ENCODE data around the gene PHB1. TPM values are rescaled to one million over a fixed set of nuclear protein-coding genes. Genes with fewer than 3 reads are reported as not detected.
"Not testable (repeated sequence)": the region's sequence is repeated elsewhere in the genome, so short reads cannot be mapped to it uniquely, and the experiment has no call there.

PHB1 gene
- total RNA-seq, 1 experiment from 2014 or later: 249 TPM

DNA sequence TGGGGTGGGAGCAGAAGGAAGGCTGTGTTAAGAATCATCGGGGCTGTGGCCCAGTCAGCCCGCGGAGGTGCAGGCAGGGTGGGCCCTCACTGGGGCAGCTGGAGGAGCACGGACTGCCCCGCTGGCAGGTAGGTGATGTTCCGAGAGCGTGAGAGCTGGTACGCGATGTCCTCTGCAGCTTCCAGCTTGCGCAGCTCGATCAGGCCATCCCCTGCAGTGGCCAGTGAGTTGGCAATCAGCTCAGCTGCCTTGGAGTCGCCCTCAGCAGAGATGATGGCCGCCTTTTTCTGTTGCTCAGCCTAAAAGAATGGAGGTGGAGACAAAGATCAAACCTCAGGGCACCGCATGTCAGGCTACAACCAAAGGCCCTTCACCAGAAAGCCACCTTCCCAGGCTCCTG, 9.8 kb downstream of the PHB1 start:
- H3K36me3 ChIP-seq: peaks cover 41% of the 10 kb centered on the region
- H3K27me3 ChIP-seq: no peaks in the 10 kb centered on the region
- no peaks in the 10 kb centered on the region for H3K9me3 ChIP-seq (replicated peaks)
- H3K4me3 ChIP-seq: no peak overlapping the region
- DNase-seq: no peak
- peaks cover 18% of the 10 kb centered on the region for H3K4me1 ChIP-seq
- H3K27ac ChIP-seq: no peak overlapping the region

DNA sequence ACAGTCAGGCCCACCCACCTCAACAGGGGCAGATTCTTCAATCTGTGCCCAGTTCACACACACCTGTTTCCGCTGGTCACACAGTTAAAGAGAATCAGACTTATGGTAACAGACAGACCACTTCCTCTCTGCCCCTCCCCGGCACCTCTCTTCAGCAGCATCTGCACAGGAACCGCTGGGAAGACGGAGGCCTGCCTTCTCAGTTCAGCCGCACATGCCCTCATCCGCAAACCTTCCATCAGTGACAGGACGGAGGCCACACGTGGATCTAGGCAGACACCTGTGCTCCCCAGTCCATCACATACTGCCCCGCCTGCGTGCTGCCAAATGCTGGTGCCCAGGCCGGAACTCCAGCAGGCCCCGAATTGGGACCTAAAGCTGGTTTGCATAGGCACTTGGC, 10.3 kb downstream of the PHB1 start:
- no peak overlapping the region for H3K27ac ChIP-seq
- H3K4me1 ChIP-seq: peaks cover 18% of the 10 kb centered on the region
- no peak for DNase-seq
- H3K9me3 ChIP-seq (replicated peaks): no peaks in the 10 kb centered on the region
- H3K27me3 ChIP-seq: no peaks in the 10 kb centered on the region
- no peak overlapping the region for H3K4me3 ChIP-seq
- peaks cover 41% of the 10 kb centered on the region for H3K36me3 ChIP-seq

DNA sequence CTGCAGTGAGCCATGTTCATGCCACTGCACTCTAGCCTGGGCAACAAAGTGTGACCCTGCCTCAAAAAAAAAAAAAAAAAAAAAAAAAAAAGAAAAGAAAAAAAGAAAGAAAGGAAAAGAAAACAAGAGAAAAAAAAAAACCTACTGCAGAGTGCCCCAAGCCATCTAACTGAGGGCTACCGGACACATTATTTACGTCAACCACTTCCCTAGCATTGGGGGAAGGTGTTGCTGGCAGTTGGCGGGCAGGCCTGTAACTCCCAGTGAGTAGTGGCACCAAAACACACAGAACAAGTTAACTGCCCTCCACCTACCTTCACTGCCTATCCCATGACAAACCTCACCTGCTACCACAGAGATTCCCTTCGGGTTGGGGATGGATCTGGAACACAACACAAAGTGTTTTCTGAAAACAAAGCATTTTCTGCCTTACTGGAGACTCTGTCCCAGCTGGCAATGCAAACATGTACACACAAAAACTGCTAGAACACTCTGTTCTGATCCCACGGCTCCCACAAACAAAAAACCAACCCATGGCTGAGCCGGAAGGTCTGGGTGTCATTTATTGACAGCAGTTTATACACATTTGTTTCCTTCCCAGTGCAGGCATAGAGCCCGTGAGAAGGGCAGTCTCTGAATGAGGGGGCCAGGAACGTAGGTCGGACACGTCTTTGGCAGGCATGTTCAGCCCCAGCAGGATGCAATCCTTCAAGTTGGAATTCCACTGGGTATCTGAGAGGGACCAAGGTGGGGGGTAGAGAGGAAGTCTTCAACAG, 11.0 kb downstream of the PHB1 start:
- peaks cover 36% of the 10 kb centered on the region for H3K36me3 ChIP-seq
- H3K4me1 ChIP-seq: peaks cover 16% of the 10 kb centered on the region
- no peak overlapping the region for H3K4me3 ChIP-seq
- no peak overlapping the region for H3K27ac ChIP-seq
- no peaks in the 10 kb centered on the region for H3K9me3 ChIP-seq (replicated peaks)
- no peaks in the 10 kb centered on the region for H3K27me3 ChIP-seq
- DNase-seq: no peak

DNA sequence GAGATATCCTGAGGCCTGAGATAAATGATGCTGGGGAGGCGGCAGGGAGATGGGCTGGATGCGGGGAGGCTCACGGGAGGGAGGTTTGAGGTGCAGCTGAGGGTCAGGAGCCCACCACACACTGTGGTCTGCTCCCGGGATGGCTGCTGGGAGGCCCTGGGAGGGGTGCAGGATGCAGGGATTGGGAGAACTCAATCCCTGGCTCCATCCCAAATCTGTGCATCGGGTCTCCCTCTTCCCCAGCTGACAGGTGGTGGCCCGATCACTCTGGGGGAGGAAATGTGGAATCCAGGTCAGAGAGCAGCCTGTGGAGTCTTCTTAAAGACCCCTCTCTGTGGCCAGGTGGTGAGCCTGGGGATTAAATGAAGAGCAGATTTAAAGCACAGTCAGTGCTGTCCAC, 12.0 kb downstream of the PHB1 start:
- H3K27me3 ChIP-seq: no peaks in the 10 kb centered on the region
- DNase-seq: peak; percentile 35 to 65
- no peak overlapping the region for H3K4me3 ChIP-seq
- no peaks in the 10 kb centered on the region for H3K9me3 ChIP-seq (replicated peaks)
- peaks cover 29% of the 10 kb centered on the region for H3K36me3 ChIP-seq
- no peak overlapping the region for H3K27ac ChIP-seq
- peaks cover 10% of the 10 kb centered on the region; the same call in 1 of the 2 replicates for H3K4me1 ChIP-seq

DNA sequence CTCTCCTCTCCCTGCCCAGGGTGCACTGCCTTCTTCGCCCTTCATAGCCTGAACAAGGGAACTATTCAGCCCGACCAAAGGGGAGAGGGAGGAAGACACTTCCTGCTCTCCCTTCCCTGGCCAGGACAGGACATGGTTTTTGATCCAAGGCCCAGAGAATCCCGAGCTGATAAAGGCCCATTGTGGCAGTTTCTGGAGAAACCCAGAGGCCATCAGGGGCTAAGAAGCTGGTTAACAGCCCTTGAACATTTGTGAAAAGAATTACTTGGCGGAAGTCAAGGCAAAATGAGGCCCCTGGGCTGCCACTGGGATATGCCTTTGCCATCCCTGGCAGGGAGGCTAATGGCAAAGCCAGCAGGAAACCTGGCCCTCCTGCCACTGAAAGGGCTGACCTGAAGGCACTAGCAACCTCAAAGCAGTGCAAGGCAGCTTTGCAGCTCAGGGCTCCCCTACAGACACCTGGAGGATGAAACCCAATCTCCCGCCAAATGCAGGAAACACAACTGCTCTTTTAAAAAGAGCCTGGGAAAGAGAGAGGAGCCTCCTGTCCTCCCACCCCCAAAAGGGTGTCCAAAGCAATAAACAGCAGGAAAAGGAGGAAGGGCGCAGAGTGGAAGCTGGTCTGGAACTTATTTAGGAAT, 12.6 kb downstream of the PHB1 start:
- peaks cover 10% of the 10 kb centered on the region; the same call in 1 of the 2 replicates for H3K4me1 ChIP-seq
- peaks cover 23% of the 10 kb centered on the region for H3K36me3 ChIP-seq
- no peak overlapping the region for H3K4me3 ChIP-seq
- no peak overlapping the region for H3K27ac ChIP-seq
- H3K9me3 ChIP-seq (replicated peaks): no peaks in the 10 kb centered on the region
- H3K27me3 ChIP-seq: no peaks in the 10 kb centered on the region
- no peak for DNase-seq

DNA sequence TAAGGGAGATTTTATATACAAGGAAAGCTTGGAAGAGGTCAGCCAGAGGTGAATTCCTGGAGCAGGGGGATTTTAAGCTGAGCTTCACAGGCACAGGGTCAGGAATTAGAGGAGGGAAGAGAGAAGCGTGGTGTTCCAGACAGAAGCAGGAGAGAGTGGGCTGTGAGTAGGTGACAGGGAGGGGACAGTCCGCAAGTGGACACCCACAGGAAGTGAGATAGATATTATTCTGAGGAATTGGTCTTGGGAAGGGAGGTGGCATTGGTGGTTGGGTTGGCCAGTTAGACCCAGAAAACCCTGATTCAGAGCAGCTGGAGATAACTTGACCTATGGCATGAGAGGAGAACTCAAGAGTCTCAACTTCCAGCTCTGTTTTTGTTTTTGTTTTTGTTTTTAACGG, 14.7 kb downstream of the PHB1 start:
- Histone ChIP-seq H3K27ac (no peak overlapping the region), H3K4me3 (no peak overlapping the region), H3K27me3 (no peaks in the 10 kb centered on the region), H3K4me1 (peaks cover 10% of the 10 kb centered on the region; the same call in 1 of the 2 replicates), H3K9me3 (replicated peaks) (no peaks in the 10 kb centered on the region), H3K36me3 (peaks cover 2% of the 10 kb centered on the region)
- no peak for DNase-seq

DNA sequence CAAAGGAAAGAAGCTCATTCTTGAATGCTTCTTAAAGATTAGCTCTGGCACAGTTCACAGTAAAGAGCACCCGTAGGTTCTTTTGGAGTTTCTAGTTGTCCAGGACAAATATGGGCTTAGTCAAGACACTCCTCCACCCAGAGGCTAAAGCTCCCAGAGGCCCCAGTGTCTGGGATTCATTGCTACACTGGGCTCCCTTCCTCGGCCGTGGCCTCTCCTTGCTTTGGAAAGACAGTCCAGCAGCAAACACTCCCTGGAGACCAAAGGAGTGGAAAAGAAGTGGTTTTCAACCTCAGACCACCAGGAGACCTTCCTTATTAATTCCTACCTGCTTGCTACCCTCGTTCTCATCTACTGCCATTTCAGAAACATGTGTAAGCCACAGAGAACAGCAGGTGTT, 17.1 kb downstream of the PHB1 start:
- H3K36me3 ChIP-seq: no peaks in the 10 kb centered on the region
- no peak overlapping the region for H3K4me3 ChIP-seq
- no peaks in the 10 kb centered on the region for H3K9me3 ChIP-seq (replicated peaks)
- H3K27ac ChIP-seq: no peak overlapping the region
- H3K4me1 ChIP-seq: peaks cover 6% of the 10 kb centered on the region; the same call in 1 of the 2 replicates
- no peaks in the 10 kb centered on the region for H3K27me3 ChIP-seq
- DNase-seq: no peak

DNA sequence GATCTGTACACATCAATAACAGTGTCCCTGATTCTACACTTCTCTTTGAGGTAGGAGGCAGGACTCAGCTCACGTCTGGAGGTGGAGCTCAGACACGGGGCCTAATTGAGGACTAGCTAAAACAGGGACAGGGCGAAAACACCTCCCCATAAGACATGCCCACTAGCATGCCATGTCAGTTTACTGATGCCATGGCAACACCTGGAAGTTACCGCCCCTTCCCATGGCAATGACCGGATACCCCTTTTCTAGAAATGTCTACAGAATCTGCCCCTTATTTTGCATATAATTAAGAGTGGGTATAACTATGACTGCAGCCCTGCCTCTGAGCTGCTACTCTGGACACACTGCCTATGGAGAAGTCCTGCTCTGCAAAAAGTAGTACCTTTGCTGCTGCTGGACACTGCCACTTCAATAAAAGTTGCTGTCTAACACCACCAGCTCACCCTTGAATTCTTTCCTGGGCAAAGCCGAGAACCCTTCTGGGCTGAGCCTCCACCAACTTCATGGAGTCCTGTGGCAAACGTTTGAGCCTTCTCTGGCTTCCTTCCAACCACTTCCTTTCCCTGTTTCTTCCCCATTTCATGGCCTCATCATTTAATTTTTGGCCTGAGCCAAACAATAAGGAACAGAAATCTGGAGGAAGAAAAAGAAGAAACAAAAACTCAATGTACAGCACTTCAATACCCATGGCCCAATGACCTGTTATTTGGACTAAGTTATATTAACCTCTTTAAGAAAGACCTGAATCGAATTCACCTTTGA, 21.0 kb downstream of the PHB1 start:
- DNase-seq: no peak
- H3K4me3 ChIP-seq: no peak overlapping the region
- H3K4me1 ChIP-seq: peaks cover 14% of the 10 kb centered on the region
- H3K36me3 ChIP-seq: no peaks in the 10 kb centered on the region
- H3K27me3 ChIP-seq: no peaks in the 10 kb centered on the region
- H3K9me3 ChIP-seq (replicated peaks): no peaks in the 10 kb centered on the region
- H3K27ac ChIP-seq: no peak overlapping the region

DNA sequence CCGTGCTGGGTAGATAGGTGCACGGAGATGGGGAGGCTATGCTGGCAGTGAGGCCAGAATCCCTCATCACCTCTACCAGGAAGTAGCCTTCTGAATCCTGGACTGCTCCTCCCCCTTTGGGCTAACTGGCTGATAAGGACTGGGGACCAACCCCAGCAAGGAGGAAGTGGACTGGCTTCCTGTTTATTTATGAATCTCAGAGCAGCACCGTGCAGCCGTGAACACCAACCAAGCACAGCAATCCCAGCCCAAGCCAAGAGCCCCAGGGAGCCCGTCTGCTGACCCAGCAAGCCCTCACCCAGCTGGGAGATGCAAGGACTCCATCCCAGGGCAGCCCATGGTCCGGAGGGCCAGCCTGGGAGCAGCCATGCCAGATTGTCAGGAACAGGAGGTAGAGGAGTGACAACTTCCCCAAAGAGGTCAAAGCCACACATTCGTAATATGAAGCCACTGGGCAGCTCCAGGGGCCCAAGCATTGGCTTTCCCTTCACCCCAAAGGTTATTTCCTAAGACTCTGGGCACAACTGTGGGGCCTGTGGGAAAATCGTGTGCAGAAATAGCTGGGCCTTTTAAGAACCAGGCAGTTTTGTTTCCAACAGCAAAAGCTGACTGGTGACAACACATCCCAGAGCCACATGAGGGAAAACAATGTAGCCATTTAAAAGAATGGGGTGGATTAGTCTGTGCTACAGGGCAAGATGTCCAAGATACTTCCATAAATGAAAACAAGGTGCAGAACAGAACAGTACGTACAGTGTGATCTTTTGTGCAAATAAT, 23.9 kb downstream of the PHB1 start:
- H3K27ac ChIP-seq: peak overlapping the region; percentile 18

DNA sequence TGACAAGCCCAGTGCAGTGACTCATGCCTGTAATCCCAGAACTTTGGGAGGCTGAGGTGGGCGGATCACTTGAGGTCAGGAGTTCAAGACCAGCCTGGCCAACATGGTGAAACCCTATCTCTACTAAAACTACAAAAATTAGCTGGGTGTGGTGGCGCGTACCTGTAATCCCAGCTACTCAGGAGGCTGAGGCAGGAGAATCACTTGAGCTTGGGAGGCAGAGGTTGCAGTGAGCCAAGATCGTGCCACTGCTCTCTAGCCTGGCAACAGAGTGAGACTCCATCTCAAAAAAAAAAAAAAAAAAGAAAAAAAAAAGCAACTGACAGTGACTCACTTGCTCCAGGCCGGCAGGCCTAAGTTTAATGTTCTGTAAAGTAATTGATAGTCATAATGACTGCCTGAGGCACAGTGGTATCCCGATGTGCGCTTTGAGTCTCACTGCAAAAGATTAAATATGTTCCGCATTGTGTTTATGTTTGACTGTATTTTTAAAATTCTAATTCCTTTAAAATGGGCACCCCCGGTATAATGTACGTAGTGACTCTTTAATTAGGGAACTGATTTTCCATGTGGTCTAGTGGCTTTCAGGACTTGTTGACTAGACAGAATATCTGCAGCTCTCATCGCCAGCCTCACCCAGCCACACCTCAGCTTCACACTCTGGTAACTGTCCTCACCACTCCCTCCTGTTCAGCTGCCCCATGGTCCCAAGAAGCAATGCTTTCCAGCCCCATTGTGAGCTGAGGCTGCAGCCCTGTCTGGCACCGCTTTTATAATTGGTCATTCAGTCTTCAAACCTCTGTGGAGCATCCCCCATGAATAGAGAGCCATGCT, 25.0 kb downstream of the PHB1 start:
- not testable (repeated sequence) for H3K27me3 ChIP-seq; H3K9me3 ChIP-seq (replicated peaks); H3K36me3 ChIP-seq; H3K27ac ChIP-seq; H3K4me3 ChIP-seq; DNase-seq
- peaks cover 20% of the 10 kb centered on the region for H3K4me1 ChIP-seq

More for the DNA sequence above, 23.9 kb downstream of the PHB1 start:
- peak; percentile 29 to 66 for DNase-seq
- no peaks in the 10 kb centered on the region for H3K9me3 ChIP-seq (replicated peaks)
- peaks cover 14% of the 10 kb centered on the region for H3K4me1 ChIP-seq
- H3K4me3 ChIP-seq: peak overlapping the region; percentile 37
- no peaks in the 10 kb centered on the region for H3K36me3 ChIP-seq
- no peaks in the 10 kb centered on the region for H3K27me3 ChIP-seq

DNA sequence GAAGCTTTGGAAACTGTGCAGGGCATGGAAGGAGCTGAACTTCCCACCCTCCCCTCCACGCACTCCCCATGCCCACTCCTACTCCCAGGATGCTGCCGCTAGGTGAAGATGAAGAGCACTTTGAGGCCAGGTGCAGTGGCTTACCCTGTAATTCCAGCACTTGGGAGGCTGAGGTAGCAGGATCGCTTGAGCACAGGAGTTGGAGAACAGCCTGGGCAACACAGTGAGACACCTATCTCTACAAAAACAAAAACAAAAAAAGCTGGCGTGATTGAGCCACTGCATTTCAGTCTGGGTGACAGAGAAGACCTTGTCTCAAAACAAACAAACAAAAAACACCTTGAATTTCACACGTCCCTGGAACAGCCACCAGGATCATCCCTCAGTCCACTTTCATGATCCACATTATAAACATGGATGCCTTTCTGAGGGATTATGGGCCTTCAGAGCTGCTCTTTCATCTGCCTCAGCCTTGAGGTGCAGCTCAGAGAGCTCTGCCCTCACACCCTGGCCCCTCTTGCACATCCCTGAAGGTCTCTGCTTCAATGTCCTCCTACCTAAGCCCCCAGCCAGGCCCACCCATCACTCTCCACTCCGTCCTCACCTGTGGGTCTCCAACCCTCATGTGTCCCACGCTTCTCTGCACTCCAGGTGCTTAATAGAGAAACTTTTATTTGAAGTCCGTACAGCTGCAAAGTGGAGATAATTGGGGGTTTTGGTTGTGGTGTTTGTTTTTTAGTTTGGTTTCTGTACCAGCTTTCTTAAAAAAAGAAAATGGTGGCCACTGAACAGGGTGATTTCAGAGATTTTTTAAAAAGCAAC, 25.8 kb downstream of the PHB1 start:
- DNase-seq: no peak
- no peak overlapping the region for H3K4me3 ChIP-seq
- H3K9me3 ChIP-seq (replicated peaks): no peaks in the 10 kb centered on the region
- H3K27ac ChIP-seq: no peak overlapping the region
- H3K4me1 ChIP-seq: peaks cover 20% of the 10 kb centered on the region
- no peaks in the 10 kb centered on the region for H3K27me3 ChIP-seq
- H3K36me3 ChIP-seq: no peaks in the 10 kb centered on the region

DNA sequence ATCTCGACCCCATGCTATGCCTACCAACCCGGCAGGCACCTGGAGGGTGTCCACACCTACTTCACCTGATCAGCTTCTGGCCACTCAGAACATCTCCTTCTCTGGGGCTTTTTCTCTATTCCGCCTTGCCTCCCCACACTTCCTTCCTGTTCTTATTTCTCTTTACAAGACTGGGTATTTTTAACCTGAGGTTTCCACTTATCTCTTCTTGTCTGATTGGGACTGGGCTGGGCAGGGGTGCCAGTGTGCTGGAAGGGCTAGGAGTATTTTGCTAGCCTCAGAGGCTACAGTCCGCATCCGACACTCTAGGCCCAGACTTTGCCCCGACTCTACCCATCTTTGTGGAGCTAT, 26.4 kb downstream of the PHB1 start:
- Histone ChIP-seq H3K4me3 (no peak overlapping the region), H3K36me3 (no peaks in the 10 kb centered on the region), H3K27me3 (no peaks in the 10 kb centered on the region), H3K27ac (no peak overlapping the region), H3K9me3 (replicated peaks) (no peaks in the 10 kb centered on the region), H3K4me1 (peaks cover 20% of the 10 kb centered on the region)
- DNase-seq: no peak

DNA sequence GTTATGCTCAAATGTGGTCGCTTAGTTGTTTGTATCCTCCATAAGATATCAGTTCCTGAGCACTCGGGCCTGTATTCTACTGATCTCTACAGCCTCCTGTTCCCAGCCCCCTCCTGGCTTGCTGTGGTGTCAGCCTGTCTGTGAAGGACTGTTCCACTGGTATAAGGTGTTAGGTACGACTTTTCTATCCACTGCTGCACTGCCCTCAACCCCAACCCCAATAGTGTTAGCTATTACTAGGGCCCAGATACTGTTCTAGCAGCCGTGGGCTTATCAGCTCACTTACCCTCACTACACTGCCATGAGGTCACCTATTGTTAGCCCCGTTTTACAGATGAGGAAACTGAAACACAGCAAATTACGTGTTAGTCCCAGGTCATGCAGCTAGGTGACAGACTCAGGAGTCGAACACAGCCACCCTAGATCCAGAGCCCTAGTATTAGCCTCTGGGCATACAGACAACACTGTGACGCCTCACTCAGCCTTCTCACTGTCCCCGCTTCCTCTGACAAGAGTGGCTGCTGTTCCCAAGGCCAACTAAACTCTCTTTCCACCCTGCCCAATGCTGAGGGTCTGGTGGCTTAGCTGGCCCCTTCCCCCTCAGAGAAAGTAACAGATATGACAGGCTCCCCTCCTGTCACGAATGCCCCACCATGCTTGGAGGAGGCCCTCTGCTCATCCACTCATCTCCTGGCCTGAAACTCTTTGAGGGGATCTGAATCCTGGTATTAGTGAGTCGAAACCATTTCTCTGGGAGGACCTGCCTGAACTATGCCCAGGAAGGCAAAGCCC, 27.0 kb downstream of the PHB1 start:
- no peak for DNase-seq
- H3K4me3 ChIP-seq: no peak overlapping the region
- H3K27me3 ChIP-seq: no peaks in the 10 kb centered on the region
- H3K36me3 ChIP-seq: no peaks in the 10 kb centered on the region
- no peaks in the 10 kb centered on the region for H3K9me3 ChIP-seq (replicated peaks)
- H3K4me1 ChIP-seq: peaks cover 20% of the 10 kb centered on the region
- H3K27ac ChIP-seq: no peak overlapping the region
